ENCODE results near the gene HHIPL2.
"Not testable (repeated sequence)": the region's sequence is repeated elsewhere in the genome, so short reads cannot be mapped to it uniquely, and the experiment has no call there.

The HHIPL2 gene

GRCh38 chr1:222540598-222540995 is 7.3 kb downstream of the HHIPL2 start:
- DNase-seq (ENCODE audit: low spot score) (no peak), FAIRE-seq (no peak)

- FAIRE-seq, result no peak
- no peak for DNase-seq (ENCODE audit: low spot score)
Observed at GRCh38 chr1:222539951-222540597, 7.8 kb downstream of the HHIPL2 start.

GRCh38 chr1:222535455-222535854 is 12.4 kb downstream of the HHIPL2 start:
- DNase-seq (ENCODE audit: low spot score), result no peak
- no peak for FAIRE-seq

GRCh38 chr1:222530852-222531251 is 17.1 kb downstream of the HHIPL2 start:
- FAIRE-seq, result no peak

GRCh38 chr1:222529916-222530315 is 18.0 kb downstream of the HHIPL2 start:
- DNase-seq (ENCODE audit: low spot score) (no peak), FAIRE-seq (no peak)

More at GRCh38 chr1:222530852-222531251, 17.1 kb downstream of the HHIPL2 start:
- no peak for DNase-seq (ENCODE audit: low spot score)

- DNase-seq (ENCODE audit: low spot score) (no peak), FAIRE-seq (no peak)
Observed at GRCh38 chr1:222529181-222529580, 18.7 kb downstream of the HHIPL2 start.

GRCh38 chr1:222525951-222526350 is 22.0 kb downstream of the HHIPL2 start:
- DNase-seq (ENCODE audit: low spot score) (no peak), FAIRE-seq (no peak)

- DNase-seq (ENCODE audit: low spot score) (no peak), FAIRE-seq (no peak)
Observed at GRCh38 chr1:222523852-222524251, 24.1 kb downstream of the HHIPL2 start.

GRCh38 chr1:222522105-222522915 is 25.6 kb downstream of the HHIPL2 start:
- DNase-seq (ENCODE audit: low spot score) (no peak), FAIRE-seq (no peak)

- FAIRE-seq (no peak), DNase-seq (ENCODE audit: low spot score) (peak; percentile 51)
Observed at GRCh38 chr1:222521299-222522104, 26.4 kb downstream of the HHIPL2 start.

- DNase-seq (ENCODE audit: low spot score); FAIRE-seq: not testable (repeated sequence)
Observed at GRCh38 chr1:222489496-222489895, 58.4 kb downstream of the HHIPL2 start.

GRCh38 chr1:222487774-222488173 is 60.1 kb downstream of the HHIPL2 start:
- not testable (repeated sequence) for DNase-seq (ENCODE audit: low spot score); FAIRE-seq

- not testable (repeated sequence) for FAIRE-seq; DNase-seq (ENCODE audit: low spot score)
Observed at GRCh38 chr1:222484005-222484404, 63.9 kb downstream of the HHIPL2 start.

- not testable (repeated sequence) for FAIRE-seq; DNase-seq (ENCODE audit: low spot score)
Observed at GRCh38 chr1:222479567-222479966, 68.3 kb downstream of the HHIPL2 start.

GRCh38 chr1:222476436-222476835 is 71.5 kb downstream of the HHIPL2 start:
- not testable (repeated sequence) for DNase-seq (ENCODE audit: low spot score); FAIRE-seq

- DNase-seq (ENCODE audit: low spot score); FAIRE-seq: not testable (repeated sequence)
Observed at GRCh38 chr1:222473717-222474116, 74.2 kb downstream of the HHIPL2 start.

- not testable (repeated sequence) for DNase-seq (ENCODE audit: low spot score); FAIRE-seq
Observed at GRCh38 chr1:222472776-222473540, 74.9 kb downstream of the HHIPL2 start.

Measured in urothelium cell line (cell line).